Measurements from ENCODE around the gene MACROD2. TPM values are rescaled to one million over a fixed set of nuclear protein-coding genes. Genes with fewer than 3 reads are reported as not detected.
"Not testable (repeated sequence)": the region's sequence is repeated elsewhere in the genome, so short reads cannot be mapped to it uniquely, and the experiment has no call there.

MACROD2 gene
- polyA plus RNA-seq, 1 donor, result 3.9 TPM

DNA sequence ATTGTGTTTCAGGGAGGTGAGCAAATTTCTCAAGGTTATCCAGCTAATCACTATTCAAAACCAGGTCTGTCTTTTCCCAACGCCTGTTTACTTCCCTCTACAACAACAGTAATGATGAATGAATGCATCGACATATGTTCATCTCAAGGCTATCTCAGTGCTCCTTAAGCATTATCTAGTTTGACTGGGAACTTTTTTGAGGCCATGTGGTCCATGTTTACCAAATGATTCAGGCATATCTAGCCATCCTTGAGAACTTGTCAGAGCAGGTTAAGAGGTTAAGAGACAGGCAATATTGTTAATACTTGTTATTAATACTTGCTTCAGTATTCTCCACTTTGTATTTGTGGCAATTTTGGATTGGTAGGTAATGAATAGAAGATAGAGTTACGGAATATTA is 1380.5 kb downstream of the MACROD2 start:
- DNase-seq, result no peak

- DNase-seq, result not testable (repeated sequence)
These were observed 1382.3 kb downstream of the MACROD2 start for GRCh38 chr20:15377603-15378002.

GRCh38 chr20:15378151-15378550 is 1382.8 kb downstream of the MACROD2 start:
- DNase-seq, result no peak

GRCh38 chr20:15379681-15380296 is 1384.5 kb downstream of the MACROD2 start:
- DNase-seq, result no peak

GRCh38 chr20:15380770-15381169 is 1385.5 kb downstream of the MACROD2 start:
- DNase-seq, result no peak

GRCh38 chr20:15387228-15387627 is 1391.9 kb downstream of the MACROD2 start:
- no peak for DNase-seq

DNA sequence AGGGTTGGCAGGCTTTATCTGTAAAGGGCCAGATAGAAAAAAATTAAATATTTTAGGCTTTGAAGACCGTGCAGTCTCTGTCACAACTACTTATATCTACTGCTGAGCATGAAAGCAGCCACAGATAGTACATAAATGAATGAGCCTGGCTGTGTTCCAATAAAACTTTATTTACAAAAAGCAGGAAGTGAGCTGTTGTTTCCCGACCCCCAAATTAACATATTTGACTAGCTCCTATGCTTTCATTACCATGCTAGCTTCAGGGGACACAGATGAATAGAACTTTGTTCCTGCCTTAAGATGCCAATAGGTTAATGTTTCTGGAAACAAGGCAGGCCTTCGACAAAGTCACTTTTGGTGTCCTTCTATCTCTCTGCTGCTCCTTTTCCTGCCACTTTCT is 1400.1 kb downstream of the MACROD2 start:
- DNase-seq, result no peak

- no peak for DNase-seq
These were observed 1400.7 kb downstream of the MACROD2 start for GRCh38 chr20:15396026-15396425.

GRCh38 chr20:15396900-15397299 is 1401.6 kb downstream of the MACROD2 start:
- no peak for DNase-seq

DNA sequence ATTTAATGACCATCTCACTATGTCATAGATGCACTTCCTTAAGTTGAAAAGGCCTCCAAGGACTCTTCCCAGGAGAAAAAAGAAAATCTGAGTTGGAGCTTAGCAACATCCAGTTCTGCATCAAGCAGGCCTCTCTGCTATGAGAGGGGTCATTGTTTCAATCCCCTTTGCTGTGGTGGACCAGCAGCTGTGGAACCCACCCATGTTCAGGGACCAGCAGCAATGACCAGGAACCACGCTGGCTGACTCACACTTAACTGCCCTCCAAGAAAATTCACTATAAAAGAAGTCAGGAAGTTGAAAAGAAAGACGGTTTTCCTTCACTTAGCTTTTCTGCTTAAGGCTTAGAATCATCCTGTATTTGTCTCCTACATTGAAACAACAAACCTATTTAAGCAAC is 1404.5 kb downstream of the MACROD2 start:
- DNase-seq, result no peak

GRCh38 chr20:15406072-15406471 is 1410.8 kb downstream of the MACROD2 start:
- no peak for DNase-seq

DNA sequence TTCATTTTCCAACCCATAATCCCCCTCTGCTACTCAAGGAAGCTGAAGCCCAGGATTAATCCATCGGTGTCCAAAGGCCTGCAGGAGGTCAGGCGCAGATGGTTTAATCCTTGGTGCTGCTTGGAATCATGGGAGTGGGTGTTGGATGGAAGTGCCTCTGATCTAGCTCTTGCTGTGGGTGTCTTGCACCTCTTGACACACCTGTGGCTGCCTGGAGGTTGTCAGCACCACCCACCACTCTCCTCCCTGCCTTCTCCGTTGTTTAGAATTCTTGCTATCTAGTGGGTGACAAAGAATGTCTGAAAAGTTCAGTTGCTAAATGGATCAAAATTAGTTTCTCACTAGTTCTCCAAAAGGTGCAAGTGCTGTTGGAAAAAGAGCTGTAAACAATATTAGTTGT is 1416.5 kb downstream of the MACROD2 start:
- no peak for DNase-seq

- DNase-seq, result no peak
These were observed 1420.6 kb downstream of the MACROD2 start for GRCh38 chr20:15415908-15416307.

GRCh38 chr20:15419856-15420255 is 1424.5 kb downstream of the MACROD2 start:
- DNase-seq, result no peak

DNA sequence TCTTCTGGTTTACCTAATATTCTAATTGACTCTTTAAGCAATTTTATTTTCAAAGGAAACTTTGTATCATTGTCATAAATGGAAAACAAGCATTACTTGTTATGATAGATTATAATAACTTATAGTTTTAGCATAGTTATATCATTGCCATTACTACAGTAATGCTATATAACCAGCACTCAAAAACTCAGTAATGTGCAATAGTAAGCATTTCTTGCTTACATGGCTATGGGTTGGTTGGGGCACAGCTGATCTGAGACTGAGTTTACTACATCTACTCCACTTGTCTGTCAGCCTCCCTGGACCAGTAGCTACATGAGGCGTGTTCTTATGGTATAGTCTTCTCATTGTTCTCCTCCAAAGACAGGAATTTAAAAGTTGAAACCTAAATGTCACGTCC is 1427.7 kb downstream of the MACROD2 start:
- no peak for DNase-seq

DNA sequence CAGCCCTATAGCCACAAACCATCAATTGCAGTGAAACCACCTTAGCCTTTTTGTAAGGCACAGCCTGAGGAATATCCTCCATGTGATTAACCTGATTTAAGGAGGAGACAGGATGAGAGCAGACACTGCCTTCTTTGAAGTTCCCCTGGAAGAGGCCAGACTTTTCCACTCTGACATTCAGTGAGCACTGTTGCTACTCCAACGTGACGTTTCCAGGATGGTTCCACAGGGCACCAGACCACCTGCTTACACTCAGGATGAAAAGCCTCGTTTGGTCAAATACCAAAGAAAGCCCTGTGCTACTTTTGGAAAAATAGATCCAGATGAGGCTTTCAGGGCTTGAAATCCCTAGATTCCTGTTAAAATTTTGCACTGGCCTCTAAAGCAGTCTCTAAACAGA is 1444.2 kb downstream of the MACROD2 start:
- DNase-seq, result peak; percentile 69

- peak; percentile 40 for DNase-seq
These were observed 1444.9 kb downstream of the MACROD2 start for GRCh38 chr20:15440049-15440820.

- no peak for DNase-seq
These were observed 1449.9 kb downstream of the MACROD2 start for GRCh38 chr20:15445056-15445840.

DNA sequence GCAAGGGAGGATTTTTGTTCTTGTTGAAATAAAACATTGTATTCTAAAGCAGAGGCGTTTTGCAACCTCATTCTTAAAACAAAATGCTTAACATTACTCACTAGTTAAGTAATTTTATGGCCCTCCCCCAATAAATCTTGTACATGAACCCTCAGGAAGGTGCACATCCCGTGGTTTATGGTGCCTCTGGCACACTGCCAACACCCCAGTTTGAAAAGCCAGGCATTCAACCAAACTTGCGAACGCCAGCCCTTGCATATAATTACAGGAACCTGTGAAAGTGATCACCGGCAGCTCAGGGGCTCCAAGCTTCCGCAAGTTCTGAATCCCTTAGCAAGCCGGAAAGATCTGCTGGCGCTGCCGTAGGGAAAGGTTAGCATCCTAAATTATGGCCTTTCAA is 1451.1 kb downstream of the MACROD2 start:
- peak; percentile 34 for DNase-seq

DNA sequence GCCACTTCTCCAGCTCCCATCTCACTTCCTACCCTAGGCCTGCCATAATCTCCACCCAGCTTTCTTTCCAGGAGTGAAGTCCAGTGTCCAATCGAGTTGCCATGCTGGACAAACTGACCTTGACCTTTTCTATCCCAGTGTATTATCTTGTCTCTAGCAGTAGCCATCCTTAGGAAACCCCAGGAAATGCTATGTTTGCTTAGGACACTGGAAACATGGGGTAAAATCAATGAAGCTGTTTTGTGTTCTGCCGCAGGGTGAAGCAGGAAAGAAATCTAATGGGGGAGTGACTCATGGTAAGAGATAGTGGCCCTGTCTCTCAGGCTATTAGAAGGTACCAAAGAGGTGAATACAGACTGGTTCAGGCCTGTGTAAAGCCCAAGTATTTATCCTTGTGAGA is 1452.2 kb downstream of the MACROD2 start:
- no peak for DNase-seq

GRCh38 chr20:15449061-15449460 is 1453.7 kb downstream of the MACROD2 start:
- DNase-seq, result no peak

- DNase-seq, result no peak
These were observed 1455.9 kb downstream of the MACROD2 start for GRCh38 chr20:15451241-15451640.

GRCh38 chr20:15455279-15455678 is 1460.0 kb downstream of the MACROD2 start:
- DNase-seq, result no peak

DNA sequence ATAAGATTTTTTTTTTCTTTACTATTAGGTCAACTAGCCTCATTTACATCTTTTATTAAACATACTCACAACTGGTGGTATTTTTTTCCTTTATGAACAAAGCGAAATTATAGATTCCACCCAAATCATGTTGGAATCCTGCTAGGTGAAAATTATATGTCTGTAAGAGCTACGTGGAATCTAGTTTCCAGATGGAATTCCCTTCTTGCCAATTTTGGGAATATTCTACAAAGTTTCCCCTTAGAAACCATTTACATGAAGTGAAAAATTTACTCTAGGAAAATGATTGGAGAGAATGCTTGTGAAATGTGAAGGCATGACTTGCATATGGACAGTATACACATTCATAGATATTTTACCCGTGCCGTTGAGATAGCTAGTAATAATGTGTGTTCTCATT is 1466.6 kb downstream of the MACROD2 start:
- DNase-seq, result no peak
